ENCODE results near the gene ARHGEF28. TPM values are rescaled to one million over a fixed set of nuclear protein-coding genes. Genes with fewer than 3 reads are reported as not detected.

The ARHGEF28 gene
- total RNA-seq, 1 experiment from 2014 or later: 0.57 TPM

DNA sequence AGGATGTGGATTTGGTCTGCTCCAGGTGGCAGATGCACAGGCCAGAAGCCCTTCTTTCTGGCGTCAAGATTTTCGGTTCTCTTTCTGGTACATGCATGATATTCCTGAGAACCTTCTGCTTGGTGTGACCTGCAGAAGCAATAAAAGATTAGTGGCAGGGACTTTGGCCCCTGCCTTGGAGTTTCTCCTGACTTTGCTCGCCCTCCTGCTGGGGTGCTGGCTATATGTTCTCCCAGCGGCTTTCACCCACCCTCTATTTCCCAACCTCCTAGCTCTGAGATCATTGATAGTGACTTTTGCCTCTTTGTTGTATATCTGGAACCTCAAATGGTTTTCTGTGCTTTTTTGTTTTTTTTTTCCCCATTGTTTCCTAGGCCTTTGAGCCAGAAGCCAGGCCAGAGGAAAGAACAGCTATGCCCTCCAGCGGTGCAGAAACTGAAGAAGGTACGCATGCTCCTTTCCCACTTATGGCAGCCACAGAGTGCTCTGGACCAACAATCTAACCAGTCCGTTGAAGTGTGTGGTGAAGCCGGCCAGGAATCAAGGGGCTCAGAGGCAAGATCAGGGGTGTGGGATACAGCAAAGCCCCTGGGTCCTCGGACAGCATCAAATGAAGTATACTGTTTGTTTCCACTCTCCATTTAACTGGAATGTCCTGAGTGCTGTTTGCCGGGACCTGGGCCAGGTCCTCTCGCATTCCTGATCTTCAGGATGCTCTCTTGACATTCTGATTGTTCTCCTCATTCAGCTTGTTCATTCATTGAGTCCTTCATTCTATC, 154.5 kb downstream of the ARHGEF28 start:
- H2AFZ ChIP-seq (ENCODE audit: low read length): no peak overlapping the region
- H3K79me2 ChIP-seq (ENCODE audit: insufficient read depth, low read length): no peaks in the 10 kb centered on the region
- TF ChIP-seq, protein P1, sequence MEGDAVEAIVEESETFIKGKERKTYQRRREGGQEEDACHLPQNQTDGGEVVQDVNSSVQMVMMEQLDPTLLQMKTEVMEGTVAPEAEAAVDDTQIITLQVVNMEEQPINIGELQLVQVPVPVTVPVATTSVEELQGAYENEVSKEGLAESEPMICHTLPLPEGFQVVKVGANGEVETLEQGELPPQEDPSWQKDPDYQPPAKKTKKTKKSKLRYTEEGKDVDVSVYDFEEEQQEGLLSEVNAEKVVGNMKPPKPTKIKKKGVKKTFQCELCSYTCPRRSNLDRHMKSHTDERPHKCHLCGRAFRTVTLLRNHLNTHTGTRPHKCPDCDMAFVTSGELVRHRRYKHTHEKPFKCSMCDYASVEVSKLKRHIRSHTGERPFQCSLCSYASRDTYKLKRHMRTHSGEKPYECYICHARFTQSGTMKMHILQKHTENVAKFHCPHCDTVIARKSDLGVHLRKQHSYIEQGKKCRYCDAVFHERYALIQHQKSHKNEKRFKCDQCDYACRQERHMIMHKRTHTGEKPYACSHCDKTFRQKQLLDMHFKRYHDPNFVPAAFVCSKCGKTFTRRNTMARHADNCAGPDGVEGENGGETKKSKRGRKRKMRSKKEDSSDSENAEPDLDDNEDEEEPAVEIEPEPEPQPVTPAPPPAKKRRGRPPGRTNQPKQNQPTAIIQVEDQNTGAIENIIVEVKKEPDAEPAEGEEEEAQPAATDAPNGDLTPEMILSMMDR (conservative IDR thresholded peaks at IDR 0.05): no peak
- no peak overlapping the region for H4K8ac ChIP-seq (replicated peaks; ENCODE audit: insufficient read length, low read depth, low read length)
- H2BK15ac ChIP-seq (ENCODE audit: low read depth, low read length): no peak overlapping the region
- DNase-seq: no peak
- no peak overlapping the region for H3K27ac ChIP-seq (ENCODE audit: insufficient read length, low read depth, low read length)
- Mint-ChIP-seq H3K4me3 (no peak overlapping the region), H3K27me3 (ENCODE audit: low read depth) (peaks cover 2% of the 10 kb centered on the region; the same call in 1 of the 2 replicates), H3K9me3 (no peaks in the 10 kb centered on the region), H3K4me1 (no peaks in the 10 kb centered on the region), H3K27ac (no peak overlapping the region), H3K36me3 (ENCODE audit: insufficient read depth in 1 of 3, low read depth in 3 of 3) (no peaks in the 10 kb centered on the region)
- H2BK120ac ChIP-seq (ENCODE audit: low read depth, low read length, poor library complexity, severe bottlenecking): no peak overlapping the region
- H4K20me1 ChIP-seq (ENCODE audit: control insufficient read depth, insufficient read depth, insufficient read length): no peaks in the 10 kb centered on the region
- WGBS (ENCODE audit: extremely low coverage, insufficient read length, low lambda C conversion rate): no CpG with 5 or more reads among the region's 11 CpGs
- H3K23me2 ChIP-seq (ENCODE audit: insufficient read length, low read depth, low read length, poor library complexity, severe bottlenecking): no peaks in the 10 kb centered on the region
- H3K27me3 ChIP-seq (ENCODE audit: insufficient read depth, low read length): no peaks in the 10 kb centered on the region
- no peak overlapping the region for H4K5ac ChIP-seq (ENCODE audit: insufficient read length, low read depth, low read length)
- no peaks in the 10 kb centered on the region for H3K79me1 ChIP-seq (ENCODE audit: insufficient read depth, low read depth, low read length, poor library complexity, severe bottlenecking)
- H4K91ac ChIP-seq (ENCODE audit: insufficient read length, low read depth, low read length): no peak overlapping the region
- no peak overlapping the region for H2BK5ac ChIP-seq (ENCODE audit: insufficient read length, low read length)
- no peak overlapping the region for H3K4me2 ChIP-seq (ENCODE audit: insufficient read depth, insufficient read length, low read length)
- no peak overlapping the region for H2BK12ac ChIP-seq (ENCODE audit: insufficient read length, low read depth, low read length)
- no peak overlapping the region for H3K14ac ChIP-seq (ENCODE audit: insufficient read depth, low read length)
- no peaks in the 10 kb centered on the region for H3K9me3 ChIP-seq (ENCODE audit: control insufficient read depth, low read depth, low read length)
- H3T11ph ChIP-seq (ENCODE audit: low read length): no peak overlapping the region
- no peak overlapping the region for H3K4ac ChIP-seq (ENCODE audit: low read depth, low read length)
- no peak overlapping the region for H3K18ac ChIP-seq (ENCODE audit: insufficient read length, low read depth, low read length)
- no peak overlapping the region for H2AK5ac ChIP-seq (ENCODE audit: insufficient read length, low read length)
- H3K56ac ChIP-seq (ENCODE audit: insufficient read length, low read depth, low read length): no peak overlapping the region
- H3K4me1 ChIP-seq (ENCODE audit: insufficient read depth, low read length): no peaks in the 10 kb centered on the region
- H3K23ac ChIP-seq (ENCODE audit: insufficient read length, low read depth, low read length): no peak overlapping the region
- H3K9ac ChIP-seq (ENCODE audit: extremely low read depth, insufficient read length, low read length): no peak overlapping the region
- H2BK20ac ChIP-seq (ENCODE audit: low read depth, low read length, poor library complexity, severe bottlenecking): no peak overlapping the region
